Daoy (cell line): ENCODE data around the gene NAA30. TPM values are rescaled to one million over a fixed set of nuclear protein-coding genes. Genes with fewer than 3 reads are reported as not detected.

Source experiments
- DNase-seq: peaks from one replicate; pipeline ENCODE4 v3.0.0-alpha.2; 2015; ENCODE audit warnings: low read depth
- total RNA-seq: library from RNA; depleted of rRNA; stranded (reverse); fragments of >200 nt; shearing (Covaris generic); gene quantifications from 2 replicates; pipeline ENCODE4 v1.2.3, GENCODE V29; 2014

Gene NAA30
- total RNA-seq, 1 experiment from 2014 or later, result 24.5 TPM

DNA sequence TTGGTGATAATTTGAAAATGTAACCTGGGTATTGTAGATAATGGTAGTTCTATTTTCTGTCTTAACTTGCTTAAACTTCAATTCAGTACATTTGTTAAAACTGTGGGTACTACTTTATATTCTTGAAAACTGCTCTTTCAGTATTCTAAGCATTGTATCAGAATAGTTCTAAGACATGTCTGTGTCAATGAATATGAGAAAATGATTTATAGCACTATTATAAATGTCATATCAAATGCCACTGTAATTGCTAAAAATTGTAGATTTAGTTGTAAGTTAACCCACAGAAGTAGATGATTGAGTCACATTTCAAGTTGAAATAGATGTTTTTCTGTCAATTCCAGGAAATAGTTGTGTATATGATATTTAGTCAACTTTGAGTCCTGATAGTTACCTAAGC, 2.4 kb downstream of the NAA30 start:
- DNase-seq, result no peak

GRCh38 chr14:57400556-57401494, 10.4 kb downstream of the NAA30 start:
- DNase-seq, result no peak

DNA sequence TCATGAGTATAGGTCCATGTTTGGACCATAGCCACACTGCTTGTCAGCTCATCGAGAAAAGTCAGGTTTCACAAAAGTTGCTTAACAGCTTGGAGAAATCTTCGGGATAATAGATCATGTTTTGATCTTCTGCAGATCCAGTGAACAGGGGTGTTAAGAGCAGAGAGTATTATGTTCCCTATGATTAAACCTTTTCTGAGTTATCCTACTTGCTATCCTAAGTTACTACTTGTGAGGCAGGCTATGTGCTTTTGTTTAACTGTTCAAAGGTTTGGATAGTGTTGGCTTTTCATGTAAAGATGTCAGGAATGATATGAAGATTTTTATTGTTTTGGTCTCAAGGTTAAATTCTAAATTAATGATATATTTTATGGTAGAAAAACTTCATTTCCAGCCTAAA, 11.1 kb downstream of the NAA30 start:
- DNase-seq, result no peak

- no peak for DNase-seq
Measured at GRCh38 chr14:57402173-57402852, 11.9 kb downstream of the NAA30 start.

GRCh38 chr14:57403521-57403864, 13.1 kb downstream of the NAA30 start:
- no peak for DNase-seq

GRCh38 chr14:57405562-57405961, 15.2 kb downstream of the NAA30 start:
- no peak for DNase-seq

- DNase-seq, result no peak
Measured at GRCh38 chr14:57408037-57408436, 17.7 kb downstream of the NAA30 start.

GRCh38 chr14:57408634-57409033, 18.2 kb downstream of the NAA30 start:
- DNase-seq, result no peak

- DNase-seq, result no peak
Measured at GRCh38 chr14:57412341-57412740, 22.0 kb downstream of the NAA30 start.

DNA sequence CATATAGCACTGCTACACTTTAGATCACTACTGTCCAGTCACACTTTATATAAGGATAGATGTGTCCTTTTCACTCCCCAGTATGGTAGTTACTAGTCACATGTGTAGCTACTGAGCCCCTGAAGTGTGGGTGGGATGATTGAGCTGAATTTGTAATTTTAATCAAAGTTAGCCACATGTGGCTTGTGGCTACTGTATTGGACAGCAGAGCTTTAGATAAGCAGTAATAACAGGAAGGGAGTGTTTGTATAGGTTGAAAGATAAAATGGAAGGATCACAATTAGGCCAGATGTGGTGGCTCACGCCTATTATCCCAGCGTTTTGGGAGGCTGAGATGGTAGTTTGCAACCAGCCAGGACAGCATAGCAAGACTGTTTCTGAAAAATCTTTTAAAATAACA, 23.5 kb downstream of the NAA30 start:
- no peak for DNase-seq

GRCh38 chr14:57417228-57417627, 26.8 kb downstream of the NAA30 start:
- DNase-seq, result no peak

DNA sequence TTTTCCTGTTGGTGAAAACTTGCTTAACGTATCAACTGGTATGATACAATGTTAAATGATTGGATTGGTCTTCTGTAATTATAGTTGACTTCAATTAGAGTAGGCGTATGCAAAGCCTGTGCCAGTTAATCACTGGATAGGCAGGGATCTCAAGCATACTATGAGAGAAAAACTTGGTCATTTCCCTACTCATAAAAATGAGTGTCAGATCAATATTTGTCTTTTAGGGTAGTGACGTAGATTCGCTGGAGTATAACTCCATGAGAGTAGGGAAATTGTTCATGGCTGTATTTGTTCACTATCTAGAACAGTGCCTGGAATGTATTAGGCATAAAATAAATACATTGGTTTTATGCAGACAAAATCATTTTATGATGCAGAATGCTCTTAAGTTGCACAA, 28.6 kb downstream of the NAA30 start:
- no peak for DNase-seq

DNA sequence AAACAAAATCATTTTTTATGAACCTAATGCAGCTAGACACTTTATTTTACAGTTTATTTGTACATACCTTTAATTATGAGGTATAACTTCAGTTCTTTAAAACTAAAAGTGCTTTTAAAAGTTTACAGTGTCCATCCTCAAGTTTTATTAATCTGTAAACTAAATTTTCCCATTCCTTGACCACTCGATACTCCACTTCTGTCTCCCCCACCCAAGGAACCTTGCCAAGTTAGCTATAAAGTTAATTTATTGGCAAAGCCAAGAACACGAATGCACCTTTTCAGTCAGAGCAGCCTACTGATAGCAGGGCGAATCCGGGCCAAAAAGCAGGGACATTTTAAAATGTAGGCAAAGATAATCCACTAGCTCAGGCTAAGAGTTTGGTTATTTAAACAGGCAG, 29.6 kb downstream of the NAA30 start:
- DNase-seq, result no peak

DNA sequence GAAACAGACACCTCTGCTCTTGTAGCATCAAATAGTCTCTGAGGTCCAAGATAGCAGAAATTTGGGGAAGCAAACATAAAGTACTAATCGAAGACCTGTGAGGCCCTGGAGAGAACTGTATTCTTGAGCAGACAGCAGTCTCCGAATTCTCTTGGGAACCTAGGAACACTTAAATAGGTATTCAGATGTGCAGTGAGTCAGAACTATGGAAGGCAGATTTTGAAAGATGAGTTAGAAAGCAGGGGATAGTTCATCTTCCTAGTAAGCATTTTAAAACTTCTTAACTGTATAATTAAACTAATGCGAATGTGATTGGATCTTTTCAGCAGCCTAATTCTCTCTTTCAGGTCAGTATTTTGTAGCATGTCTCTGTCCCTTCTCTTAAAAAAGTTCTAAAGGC, 30.6 kb downstream of the NAA30 start:
- peak; percentile 9 for DNase-seq

DNA sequence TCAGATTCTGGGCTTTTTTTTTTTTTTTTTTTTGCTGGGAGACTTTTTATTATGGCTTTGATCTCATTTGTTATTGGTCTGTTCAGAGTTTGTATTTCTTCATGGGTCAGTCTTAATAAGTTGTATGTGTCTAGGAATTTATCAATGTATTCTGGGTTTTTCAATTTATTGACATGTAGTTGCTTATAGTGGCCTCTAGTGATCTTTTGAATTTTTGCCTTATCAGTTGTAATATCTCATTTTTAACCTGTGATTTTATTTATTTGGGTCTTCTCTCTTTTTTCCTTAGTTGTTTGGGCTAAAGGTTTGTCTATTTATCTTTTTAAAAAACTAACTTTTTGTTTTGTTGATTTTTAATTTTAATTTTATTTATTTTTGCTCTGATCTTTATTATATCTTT, 45.5 kb downstream of the NAA30 start:
- DNase-seq, result no peak

GRCh38 chr14:57461777-57462320, 71.5 kb downstream of the NAA30 start:
- DNase-seq, result peak; percentile 10

DNA sequence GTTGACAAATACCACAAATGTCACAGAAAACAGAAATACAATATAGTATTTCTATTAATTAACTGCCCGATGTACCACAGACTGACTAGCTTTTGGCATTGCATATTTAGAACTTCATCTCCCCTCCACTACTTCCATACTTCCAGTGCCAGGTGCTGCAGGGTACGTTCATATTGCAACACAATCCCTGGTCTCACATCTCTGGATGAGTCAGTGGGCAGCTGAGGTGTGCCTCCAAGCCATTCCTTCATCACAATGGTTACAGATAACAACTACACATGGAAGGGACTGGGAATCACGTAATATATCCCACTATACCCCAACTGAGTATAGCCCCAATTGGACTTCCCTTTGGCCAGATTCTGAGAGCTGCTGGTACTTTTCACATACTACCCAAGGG, 72.2 kb downstream of the NAA30 start:
- peak; percentile 41 for DNase-seq

DNA sequence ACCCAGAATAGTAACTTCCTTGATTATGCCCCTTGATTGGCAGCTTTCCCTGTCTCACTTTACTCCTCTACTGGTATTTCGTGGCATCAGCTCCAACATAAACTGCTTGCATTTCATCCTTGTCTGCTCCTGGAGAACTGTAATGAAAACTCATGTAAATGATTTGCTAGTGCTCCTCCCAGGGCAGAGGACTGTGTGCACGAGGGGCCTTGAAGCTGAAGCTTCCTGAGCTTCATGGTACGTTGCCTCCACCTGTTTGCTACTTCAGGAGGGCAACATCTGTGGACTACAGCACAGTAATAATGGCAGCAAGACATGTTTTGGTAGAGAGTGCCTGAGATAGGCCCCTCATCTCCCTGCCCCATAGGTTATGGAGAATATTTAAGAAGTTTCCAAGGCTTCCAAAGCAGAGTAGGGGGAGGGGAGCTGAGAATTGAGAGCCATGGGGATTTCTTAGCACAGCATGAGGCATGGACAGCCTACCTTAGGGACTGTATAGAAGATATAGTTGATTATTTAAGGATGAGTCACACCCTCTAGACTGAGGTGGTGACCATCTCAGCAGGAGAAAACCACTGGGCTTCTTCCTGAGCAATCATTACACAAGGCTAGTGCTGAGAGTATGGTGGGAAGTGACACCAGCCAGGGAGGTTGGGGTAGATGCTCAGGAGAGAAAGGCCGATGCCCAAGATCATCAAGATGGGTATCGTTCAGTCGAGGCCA, 73.8 kb downstream of the NAA30 start:
- DNase-seq, result peak; percentile 64
